HG03159 (cell line): ENCODE results near the gene PLA2G12A.

ENCODE experiments used
- ATAC-seq: cut with Tn5 transposase; IDR thresholded peaks from one replicate; pipeline ENCODE4 v1.9.1; 2021; ENCODE audit warnings: mild to moderate bottlenecking, moderate library complexity; ENCODE audit not compliant: unreplicated experiment

Gene PLA2G12A

DNA sequence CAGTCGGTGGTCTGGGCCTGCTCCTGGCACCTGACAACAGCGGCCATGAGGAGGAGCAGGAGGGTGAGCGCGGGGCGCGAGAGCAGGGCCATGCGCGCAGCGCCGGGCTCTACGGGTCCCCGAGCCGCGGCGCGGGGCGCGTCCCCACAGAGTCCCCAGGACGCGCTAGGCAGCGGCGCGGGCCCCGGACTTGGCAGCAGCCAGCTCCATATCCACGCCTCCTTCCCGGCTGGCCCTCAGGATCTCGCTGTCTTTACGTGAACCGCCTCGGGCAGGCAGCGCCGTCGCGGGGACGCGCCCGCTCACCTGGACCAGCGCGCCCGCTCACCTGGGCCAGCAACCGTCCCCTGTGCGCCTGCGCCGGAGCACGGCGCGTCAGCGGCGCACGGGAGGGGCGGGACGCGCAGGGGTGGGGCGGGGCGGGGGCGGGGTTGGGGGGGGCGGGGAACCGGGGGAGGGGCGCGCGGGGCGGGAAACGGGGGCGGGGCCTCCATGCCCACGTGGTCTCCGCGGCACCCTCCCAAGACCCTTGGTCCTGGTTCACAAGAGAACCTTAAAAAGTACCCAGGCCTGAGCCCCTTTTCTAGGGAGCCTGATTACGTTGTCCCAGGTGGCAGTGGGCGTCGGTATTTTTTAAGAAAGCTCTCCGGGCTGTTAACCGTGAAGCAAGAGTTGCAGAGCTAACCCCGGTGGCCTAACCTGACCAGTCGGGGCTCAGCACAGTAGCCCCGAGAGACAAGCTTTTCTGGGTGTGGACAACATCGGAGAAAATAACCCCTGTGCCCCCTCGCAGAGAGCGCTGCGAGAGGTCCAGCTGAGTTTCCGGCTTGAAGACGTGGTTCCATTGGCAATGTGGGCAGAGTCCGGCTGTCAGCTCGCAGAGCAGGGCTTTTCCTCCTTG lies at the start of gene PLA2G12A:
Gene PLA2G12A (minus strand): TSS at position 353 of the 901 bp plus-strand sequence. CDS start 261 bp downstream, at position 92.
- peak; percentile 83 for ATAC-seq

DNA sequence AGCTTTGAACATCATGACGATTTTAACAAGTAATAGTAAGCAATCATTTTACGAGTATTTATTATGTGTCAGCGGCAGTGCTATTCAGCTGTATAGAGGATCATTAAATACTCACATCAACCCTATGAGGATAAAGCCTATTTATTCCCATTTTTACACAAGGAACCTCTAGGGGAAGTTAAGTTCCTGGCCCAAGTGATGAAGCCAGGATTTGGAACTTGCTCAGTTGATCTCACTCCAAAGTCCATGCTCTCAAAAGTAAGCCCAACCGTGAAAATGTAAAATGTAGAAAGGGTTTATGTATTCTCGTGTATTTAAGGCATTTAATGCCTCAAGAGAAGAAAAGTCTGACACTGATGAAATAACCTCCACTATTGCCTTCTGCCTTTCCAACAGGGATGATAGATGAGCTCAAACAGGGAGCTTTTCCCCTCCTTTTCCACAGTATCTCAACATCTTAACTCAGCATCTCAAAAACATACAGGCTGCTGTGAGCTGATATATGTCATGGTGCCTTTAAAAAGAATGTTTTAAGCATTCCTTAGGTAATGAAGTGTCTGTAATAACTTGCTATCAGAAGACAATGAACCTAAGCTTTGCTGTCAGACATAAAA lies 35.0 kb upstream of the PLA2G12A start:
- no peak for ATAC-seq

DNA sequence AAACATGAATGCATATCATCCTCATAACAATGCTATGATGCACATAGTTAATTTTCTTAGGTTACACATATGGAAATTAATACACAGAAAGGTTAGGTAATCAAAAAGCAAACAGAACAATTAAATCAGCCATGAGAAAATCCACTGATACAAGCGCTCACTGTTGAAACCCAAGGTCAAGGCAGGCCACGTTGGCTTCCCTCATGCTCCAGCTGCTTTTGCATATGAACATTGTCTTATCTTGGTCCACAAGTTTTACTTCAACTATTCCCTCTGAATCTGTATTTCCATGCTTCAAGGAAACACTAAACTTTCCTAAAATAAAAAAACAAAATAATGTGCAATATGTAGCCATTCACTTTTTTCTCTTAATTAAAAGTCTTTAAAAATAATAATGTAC lies 34.5 kb upstream of the PLA2G12A start:
- ATAC-seq, result no peak

DNA sequence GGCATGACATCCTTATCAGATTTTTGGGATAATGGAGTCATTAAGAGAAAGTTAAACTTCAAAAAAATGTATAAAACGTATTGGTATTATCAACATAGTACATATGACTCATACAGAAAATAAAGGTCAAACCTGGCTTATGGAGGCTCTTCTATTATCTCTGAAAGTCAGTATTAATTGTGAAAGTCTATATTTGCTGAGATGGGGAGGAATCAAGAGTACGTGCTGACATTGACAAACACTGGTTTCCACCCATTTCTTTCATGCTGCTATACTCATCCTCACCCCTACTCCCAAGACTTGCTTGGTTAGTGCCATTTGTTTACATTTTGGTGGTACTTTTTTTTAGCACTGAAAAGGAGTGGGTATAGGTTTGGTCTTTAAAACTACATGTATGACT lies 30.8 kb upstream of the PLA2G12A start:
- no peak for ATAC-seq

DNA sequence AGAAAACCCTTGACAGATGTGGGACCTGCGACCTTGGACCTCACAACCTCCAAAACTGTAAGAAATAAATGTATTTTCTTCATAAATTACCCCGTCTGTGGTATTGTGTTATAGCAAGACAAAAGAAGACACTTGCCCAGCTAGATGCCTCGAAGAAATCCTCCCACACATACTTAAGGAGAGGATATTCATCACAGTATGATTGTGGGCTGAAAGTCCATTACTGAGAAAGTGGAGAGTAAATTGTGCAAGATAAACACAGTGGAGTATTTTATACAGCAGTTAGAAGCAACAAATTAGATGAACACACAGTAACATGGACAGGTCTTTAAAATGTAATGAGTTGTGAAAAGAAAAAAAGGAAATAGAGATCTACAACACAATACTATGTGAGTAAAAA lies 25.8 kb upstream of the PLA2G12A start:
- ATAC-seq, result no peak

DNA sequence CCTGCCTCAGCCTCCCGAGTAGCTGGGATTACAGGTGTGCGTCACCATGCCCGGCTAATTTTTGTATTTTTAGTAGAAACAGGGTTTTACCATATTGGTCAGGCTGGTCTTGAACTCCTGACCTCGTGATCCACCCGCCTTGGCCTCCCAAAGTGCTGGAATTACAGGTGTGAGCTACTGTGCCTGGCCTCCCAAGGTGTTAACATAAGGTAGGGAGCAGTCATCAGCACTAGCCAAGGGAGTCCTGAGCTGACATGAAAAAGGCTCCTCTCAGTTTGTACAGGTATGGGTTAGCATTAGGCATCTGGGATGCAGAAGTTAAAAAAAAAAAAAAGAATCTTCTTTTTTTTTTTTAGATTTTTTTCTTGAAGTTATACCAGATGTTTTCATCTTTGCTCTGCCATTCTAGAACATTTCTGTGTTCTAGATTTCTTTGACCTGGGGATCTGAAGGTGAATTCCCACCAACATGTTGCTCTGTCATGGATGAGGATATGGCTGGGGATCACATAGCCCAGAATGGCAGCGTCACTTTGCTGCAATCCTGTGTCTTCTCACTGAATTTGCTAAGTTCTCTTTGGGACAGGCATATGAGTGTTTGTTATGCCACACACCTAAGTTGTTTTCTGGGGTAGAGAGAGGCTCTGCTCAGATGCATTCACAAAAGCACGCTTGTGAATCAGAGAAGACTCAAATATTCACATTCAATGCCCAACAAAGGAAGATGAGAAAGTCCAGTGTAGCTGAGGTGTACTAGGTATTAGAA lies 24.4 kb upstream of the PLA2G12A start:
- no peak for ATAC-seq

DNA sequence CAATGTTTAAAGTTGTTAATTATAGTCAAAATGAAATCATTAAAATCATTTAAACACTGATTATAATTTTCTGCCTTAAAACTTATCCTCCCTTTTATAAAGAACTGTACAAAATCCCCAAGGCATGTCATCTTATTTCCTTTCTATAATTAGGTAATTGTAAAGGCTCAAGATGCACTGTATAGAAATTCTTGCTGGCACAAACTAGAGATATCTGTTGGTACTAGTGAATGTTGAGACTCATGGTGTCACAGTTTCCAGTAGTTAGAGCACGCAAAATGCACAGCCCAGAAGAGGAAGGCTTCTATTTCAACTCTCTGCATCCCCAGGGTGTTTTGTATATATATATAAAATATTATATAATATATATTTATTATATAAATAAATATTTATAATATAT lies 22.7 kb upstream of the PLA2G12A start:
- ATAC-seq, result no peak

DNA sequence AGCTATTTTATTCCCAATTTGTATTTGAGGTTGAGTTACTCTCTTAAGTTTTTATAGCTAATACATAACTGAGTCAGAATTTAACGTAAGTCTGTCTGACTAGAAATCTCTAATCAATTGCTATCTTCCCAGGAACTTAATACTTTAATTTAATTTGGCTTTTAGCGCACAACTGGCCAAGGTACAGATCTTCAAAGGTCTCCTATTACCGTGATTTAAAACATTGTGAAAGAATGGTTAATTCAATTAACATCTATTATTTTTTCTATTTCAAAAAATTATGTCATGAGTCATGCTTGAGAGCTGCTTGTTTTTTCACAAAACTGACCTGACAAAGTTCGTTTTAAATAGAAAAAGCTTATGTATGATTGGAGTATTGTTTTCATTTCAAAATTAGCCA lies 22.0 kb upstream of the PLA2G12A start:
- no peak for ATAC-seq

DNA sequence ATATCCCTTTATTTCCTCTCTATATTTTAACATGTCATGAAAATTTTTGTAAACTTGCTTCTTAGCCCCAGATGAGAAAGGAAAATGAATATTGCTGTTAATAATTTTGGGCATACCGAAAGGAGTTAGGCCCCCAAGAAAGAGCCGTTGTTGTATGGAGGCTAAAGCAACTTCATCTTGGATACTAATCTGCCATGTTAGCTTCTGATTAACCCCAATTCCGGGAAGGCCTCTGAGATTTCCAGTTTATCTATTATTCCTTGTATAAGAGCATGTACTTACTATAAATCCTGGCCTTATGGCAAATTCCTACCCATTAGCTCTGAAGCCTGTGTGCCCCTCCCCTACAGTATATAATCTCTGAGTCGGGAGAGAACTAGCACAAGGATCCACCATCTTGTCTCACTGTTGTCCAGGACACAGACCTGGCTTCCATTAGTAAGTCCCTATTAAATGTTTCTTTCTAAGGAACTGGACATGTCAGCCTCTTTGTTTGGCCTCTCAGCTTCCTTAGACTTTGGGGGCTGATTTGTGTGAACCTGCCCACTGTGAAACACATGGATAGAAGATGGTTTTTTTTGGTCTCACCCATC lies 20.9 kb upstream of the PLA2G12A start:
- no peak for ATAC-seq

DNA sequence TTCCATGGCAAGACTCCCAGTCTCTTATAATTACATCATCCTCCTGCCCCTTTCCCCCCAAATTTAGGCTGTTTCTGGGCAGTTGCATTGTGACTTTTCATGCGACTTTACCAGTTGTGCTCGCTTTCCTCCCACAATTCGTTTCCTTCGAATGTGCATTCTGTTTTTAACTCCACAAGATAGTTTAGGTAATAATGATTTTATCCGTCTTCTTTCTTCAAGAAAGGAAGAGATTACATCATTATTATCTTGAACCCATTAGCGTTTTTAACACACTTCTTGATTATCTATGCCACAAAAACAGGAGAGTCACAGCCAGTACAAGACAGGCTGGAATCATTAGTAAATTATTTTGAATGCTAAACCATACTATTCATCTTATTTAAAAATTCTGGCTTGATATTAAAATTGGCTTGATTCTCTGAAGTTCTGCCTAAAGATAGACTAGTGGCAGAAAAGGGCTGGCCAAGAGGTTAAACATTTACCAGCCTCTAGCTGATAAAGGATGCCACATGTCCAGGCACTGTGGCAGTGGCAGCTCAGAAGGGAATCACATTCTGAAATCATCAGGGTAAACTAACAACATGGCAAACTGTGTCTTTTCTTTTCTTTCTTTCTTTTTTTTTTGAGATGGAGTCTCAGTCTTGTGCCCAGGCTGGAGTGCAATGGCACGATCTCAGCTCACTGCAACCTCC lies 19.7 kb upstream of the PLA2G12A start:
- no peak for ATAC-seq

DNA sequence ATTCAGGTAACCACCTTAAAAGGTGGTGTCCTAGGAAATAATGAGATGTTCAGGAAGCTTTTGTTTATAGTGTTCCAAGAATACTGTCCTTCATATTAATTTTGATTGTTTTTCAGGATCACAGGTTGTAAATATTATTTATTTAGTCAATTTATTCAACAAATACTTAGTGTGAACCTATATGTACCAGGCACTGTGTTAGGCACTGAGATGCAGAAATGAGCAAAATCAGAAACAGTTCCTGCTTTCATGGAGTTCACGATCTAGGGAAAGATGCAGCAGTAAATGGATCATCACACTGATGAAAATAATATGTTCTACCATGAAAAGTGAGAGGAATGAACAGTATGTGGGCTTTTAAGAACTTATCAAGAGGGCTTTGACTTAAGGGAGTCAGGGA lies 18.2 kb upstream of the PLA2G12A start:
- ATAC-seq, result no peak

DNA sequence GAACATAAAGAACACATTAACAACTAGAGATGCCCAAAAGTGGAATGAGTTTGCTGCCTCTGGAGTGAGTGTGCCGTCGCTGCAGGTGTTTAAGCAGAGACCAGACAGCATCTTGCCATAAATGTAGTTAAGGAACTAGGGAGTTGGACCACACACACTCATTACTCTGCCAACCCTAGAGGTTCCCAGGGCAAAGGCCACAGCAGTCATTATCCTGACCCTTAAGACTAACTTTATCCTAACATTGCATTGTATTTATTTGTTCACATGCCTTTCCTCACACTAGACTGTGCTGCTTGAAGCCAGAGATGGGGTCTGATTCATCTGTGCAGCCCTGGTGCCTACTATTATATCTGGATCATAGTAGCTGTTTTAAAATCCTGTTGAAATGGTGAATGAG lies 16.9 kb upstream of the PLA2G12A start:
- no peak for ATAC-seq

DNA sequence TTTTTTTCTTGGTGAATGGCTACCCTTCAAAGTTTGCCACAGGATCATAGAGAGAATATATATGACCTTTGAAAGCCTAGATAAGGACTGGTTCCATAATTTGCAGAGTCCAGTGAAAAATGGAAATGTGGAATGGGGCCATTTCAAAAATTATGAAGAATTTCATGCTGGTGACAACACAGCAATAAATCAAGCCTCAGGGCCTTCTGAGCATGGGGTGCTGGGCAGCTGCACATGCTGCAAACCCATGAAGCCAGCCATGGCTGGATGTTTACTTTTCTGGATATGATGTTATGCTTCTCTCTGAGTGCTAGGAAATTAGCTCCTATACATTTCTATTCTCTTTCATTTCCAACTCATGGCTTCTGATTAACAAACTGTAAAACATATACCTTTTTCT lies 16.0 kb upstream of the PLA2G12A start:
- no peak for ATAC-seq

DNA sequence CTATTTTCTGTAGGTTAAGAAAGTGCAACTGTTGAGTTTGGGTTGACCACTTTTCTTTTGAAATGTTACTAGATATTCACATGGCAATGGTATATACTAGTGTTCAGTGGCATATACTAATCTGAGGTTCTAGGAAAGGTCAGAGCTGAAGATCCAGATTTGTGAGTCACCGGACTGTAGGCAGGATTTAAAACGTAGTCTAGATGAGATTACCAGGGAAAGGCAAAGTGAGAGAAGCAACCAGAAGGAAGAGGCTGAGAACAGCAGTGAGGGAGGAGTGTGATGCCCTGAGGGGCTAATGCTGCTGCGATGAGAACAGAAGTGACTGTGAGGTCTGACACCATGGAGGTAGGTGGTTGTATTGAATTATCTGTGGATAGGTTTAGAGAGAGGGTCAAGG lies 9.7 kb upstream of the PLA2G12A start:
- no peak for ATAC-seq

DNA sequence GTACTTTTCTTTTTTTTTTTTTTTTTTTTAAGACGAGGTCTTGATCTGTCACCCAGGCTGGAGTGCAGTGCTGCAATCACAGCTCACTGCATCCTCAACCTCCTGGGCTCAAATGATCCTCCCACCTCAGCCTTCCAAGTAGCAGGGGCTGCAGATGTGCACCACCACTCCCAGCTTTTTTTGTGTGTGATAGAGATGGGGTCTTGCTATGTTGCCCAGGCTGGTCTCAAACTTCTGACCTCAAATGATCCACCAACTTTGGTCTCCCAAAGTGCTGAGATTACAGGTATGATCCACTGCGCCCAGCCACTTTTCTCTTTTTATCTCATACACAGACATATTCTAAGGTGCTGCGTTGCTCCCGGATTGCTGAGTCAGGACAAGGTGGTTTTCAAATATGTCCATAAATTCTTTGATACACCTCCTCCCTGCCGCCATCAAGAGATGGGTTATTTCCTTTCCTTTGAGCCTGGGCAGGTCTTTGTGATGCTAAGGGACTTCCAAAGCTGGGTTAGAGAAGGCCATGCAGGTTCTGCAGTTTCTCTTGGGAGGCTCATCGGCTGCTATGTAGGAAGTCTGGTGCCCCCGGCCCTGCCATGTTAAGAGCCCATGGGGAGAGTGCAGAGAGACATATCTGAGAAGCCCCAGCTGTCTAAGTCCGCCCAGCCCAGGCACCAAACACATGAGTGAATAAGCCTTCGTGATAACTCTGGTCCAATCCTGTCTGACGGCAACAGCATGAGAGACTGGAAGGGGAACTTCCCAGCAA lies 8.4 kb upstream of the PLA2G12A start:
- no peak for ATAC-seq

DNA sequence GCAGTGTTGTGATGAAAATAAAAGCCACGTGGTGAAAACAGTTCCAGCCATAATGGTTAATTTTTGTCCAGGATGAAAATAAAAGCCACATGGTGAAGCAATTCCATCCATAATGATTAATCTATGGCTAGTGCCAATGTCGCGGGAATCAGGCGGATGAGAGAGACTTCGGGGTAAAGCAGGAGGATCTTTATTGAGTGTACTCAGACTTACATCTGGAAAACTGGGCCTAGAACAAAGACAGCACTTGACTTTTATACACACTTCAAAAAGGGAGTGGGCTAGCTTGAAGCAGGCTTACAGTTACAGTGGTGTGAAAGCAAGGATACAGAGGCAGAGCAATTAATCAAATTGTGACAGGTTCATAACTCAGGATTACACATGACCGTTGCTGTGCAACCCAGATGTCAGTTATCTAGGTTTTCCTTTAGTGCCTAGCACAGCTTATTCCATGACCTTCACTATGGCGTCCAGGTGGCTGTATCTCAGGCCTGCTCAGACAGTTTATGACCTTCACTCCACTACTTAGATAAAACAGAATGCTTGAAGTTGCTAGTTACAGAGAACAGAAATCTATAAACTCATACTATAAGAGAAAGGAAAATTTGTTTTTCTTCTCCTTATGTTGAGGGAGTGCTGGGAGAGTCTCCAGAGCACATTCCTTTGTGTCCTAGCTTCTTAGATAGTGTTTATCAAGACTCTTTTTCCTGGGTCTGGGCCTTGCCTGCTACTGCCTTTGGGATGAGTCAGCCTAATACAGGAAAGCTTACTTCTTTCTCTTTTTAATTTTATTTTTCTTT lies 5.9 kb upstream of the PLA2G12A start:
- no peak for ATAC-seq

DNA sequence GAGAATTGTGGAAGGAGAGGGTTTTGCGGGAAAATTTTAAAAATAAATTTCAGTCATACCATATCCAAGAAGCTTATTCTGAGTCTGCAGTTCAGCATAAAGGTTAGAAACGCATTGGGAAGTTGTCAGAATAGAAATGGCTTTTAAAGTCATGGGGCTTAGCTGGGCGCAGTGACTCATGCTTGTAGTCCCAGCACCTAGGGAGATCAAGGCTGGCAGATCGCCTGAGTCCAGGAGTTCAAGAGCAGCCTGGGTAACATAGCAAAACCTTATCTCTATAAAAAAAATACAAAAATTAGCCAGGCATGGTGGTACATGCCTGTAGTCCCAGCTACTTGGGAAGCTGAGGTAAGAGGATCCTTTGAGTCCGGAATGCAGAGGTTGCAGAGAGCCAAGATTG lies 3.9 kb upstream of the PLA2G12A start:
- ATAC-seq, result no peak

DNA sequence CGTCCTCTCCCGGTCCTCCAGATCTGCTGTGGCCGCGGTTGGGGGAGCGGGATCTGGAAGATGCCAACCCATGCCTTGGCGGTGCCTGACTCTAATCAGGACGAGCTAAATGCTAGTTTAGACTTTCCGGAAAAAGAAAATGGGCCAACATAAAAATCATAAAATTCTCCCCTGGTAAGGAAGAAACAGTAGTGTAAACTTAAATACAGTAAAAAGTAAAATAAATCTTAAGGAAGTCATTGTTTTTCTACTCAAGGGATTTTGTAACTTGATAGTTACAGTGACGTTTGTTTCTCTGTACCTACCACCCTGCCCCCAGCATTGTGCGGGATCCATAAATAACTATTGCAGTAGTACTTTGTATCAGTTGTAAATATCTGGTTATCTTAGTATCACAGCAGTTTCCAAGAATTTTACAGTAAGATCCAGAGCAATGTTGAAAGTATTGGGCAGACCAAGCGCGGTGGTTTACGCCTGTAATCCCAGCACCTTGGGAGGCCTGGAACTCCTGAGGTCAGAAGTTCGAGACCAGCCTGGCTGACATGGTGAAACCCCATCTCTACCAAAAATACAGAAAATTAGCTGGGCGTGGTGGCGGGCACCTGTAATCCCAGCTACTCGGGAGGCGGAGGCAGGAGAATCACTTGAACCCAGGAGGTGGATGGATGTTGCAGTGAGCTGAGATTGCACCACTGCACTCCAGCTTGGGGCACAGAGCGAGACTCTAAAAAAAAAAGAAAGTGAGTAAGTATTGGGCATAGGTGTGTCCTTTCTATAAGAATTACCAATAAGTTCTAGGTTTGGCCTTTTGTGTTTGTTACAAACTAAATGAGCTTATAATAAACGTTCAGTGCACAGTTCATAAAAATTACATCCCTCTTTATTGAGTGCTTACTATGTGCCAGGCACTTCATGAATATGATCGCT lies 1.0 kb upstream of the PLA2G12A start:
- ATAC-seq, result no peak
